GM12878 (cell line): Measurements from ENCODE around the gene ZNF473. TPM values are rescaled to one million over a fixed set of nuclear protein-coding genes. Genes with fewer than 3 reads are reported as not detected.
A peak's percentile ranks its signal among the peaks of the same experiment; 100 is the strongest.

ENCODE experiments used
- ATAC-seq: fragments of 200-7000 bp; cut with Tn5 transposase; 3 replicates; pipeline ENCODE4 v1.9.1; 2020; ENCODE audit warnings: mild to moderate bottlenecking, moderate library complexity
- BruUV-seq: library from RNA; stranded (reverse); fragments of 400-500 nt; replicated peaks from 2 replicates; lab custom pipeline; 2021; lab: Mats Ljungman, UMichigan
- CTCF ChIA-PET: fragments of 300-600 bp; sonication (Branson Sonifier 250); formaldehyde crosslinking; extraction: SDS; loops from one replicate; lab custom pipeline; 2021; ENCODE audit warnings: inconsistent platforms; lab: Yijun Ruan, JAX
- POLR2A ChIA-PET: fragments of 350-600 bp; formaldehyde crosslinking; extraction: SDS; loops from one replicate; lab custom pipeline; 2021; ENCODE audit warnings: inconsistent platforms; lab: Charles Lee
- RAD21 ChIA-PET: fragments of 300-600 bp; sonication (Branson Sonifier 250); formaldehyde crosslinking; loops from one replicate; lab custom pipeline; 2023; ENCODE audit warnings: antibody characterized with exemption; ENCODE audit not compliant: unreplicated experiment; lab: Charles Lee
- SMC1A ChIA-PET: fragments of 300-600 bp; sonication (Branson Sonifier 250); formaldehyde crosslinking; loops from one replicate; lab custom pipeline; 2023; ENCODE audit not compliant: unreplicated experiment, uncharacterized antibody; lab: Charles Lee
- DNase-seq: peaks from one replicate; pipeline ENCODE4 v3.0.0-alpha.2; 2011; ENCODE audit warnings: low read depth, low spot score
- FAIRE-seq: peaks from 3 replicates; lab custom pipeline; 2011; peaks lifted over from hg19 to GRCh38; lab: Jason Lieb, UNC
- H2AFZ ChIP-seq: 2 replicates; pipeline ENCODE4 v1.6.0; 2011; ENCODE audit warnings: low read depth, low read length, control low read depth; ENCODE audit not compliant: control insufficient read depth
- H3K27ac ChIP-seq: 2 replicates; pipeline ENCODE4 v1.5.1; 2011; ENCODE audit warnings: control low read depth; ENCODE audit not compliant: control insufficient read depth, insufficient read depth
- H3K27me3 ChIP-seq, 2 experiments: replicated peaks in 1 of 2; 2 replicates each; pipeline versions ENCODE4 v1.6.0 to v1.6.1; 2011; ENCODE audit warnings: low read length in 1 of 2; ENCODE audit not compliant: control insufficient read depth in 2 of 2, insufficient read depth in 2 of 2
- H3K36me3 ChIP-seq, 2 experiments: 2 replicates each; pipeline ENCODE4 v1.5.1; 2011; ENCODE audit warnings: low read length in 1 of 2; ENCODE audit not compliant: control insufficient read depth in 2 of 2, insufficient read depth in 2 of 2
- H3K4me1 ChIP-seq: 2 replicates; pipeline ENCODE4 v1.6.1; 2011; ENCODE audit warnings: mild to moderate bottlenecking, low read length, moderate library complexity, mixed read lengths; ENCODE audit not compliant: control insufficient read depth, insufficient read depth
- H3K4me2 ChIP-seq: 2 replicates; pipeline ENCODE4 v1.6.0; 2011; ENCODE audit warnings: control low read depth; ENCODE audit not compliant: control insufficient read depth, insufficient read depth
- H3K4me3 ChIP-seq: fragments of 200-600 bp; sonication (generic); 2 replicates; pipeline ENCODE4 v1.5.1; 2016
- H3K79me2 ChIP-seq: 2 replicates; pipeline ENCODE4 v1.6.0; 2011; ENCODE audit warnings: low read length; ENCODE audit not compliant: control insufficient read depth, insufficient read depth
- H3K9ac ChIP-seq: 2 replicates; pipeline ENCODE4 v1.8.0; 2011; ENCODE audit warnings: low read length, control low read depth, mixed read lengths; ENCODE audit not compliant: control insufficient read depth, insufficient read depth
- H3K9me3 ChIP-seq: replicated peaks from 3 replicates; pipeline ENCODE4 v1.5.1; 2011; ENCODE audit warnings: mild to moderate bottlenecking, low read length; ENCODE audit not compliant: control insufficient read depth, insufficient read depth
- H4K20me1 ChIP-seq: 2 replicates; pipeline ENCODE4 v1.6.0; 2011; ENCODE audit not compliant: control insufficient read depth, insufficient read depth
- ASH2L ChIP-seq: fragments of 300-600, 200-600 bp; sonication (generic); IDR thresholded peaks from 2 replicates; pipeline ENCODE4 v1.6.1; 2017; ENCODE audit warnings: low read depth, mild to moderate bottlenecking, borderline replicate concordance
- ATF7 ChIP-seq: fragments of 450-650 bp; IDR thresholded peaks from 2 replicates; pipeline ENCODE4 v1.6.1; 2016; ENCODE audit warnings: low read depth, mild to moderate bottlenecking
- BCL3 ChIP-seq: IDR thresholded peaks from 2 replicates; pipeline ENCODE4 v1.6.1; 2011; ENCODE audit warnings: borderline replicate concordance, low read depth, mild to moderate bottlenecking, moderate library complexity, low read length; ENCODE audit not compliant: insufficient read depth, poor library complexity, severe bottlenecking
- BHLHE40 ChIP-seq, 2 experiments: fragments of 450-650 bp in 1 of 2; IDR thresholded peaks; 2 replicates each; pipeline ENCODE4 v1.6.1; 2011 to 2017; ENCODE audit warnings: low read depth in 2 of 2, borderline replicate concordance in 1 of 2, improper control_type of control experiment in 1 of 2, low read length in 1 of 2, mild to moderate bottlenecking in 1 of 2
- CBFB ChIP-seq: IDR thresholded peaks from 2 replicates; pipeline ENCODE4 v1.6.1; 2016; ENCODE audit warnings: antibody characterized with exemption, low read depth
- EGR1 ChIP-seq, 2 experiments: IDR thresholded peaks; 1 replicate in 1 of 2; 2 replicates in 1 of 2; pipeline ENCODE4 v1.6.1; 2011 to 2012; ENCODE audit warnings: low read depth in 2 of 2, low read length in 2 of 2, borderline replicate concordance in 1 of 2, mild to moderate bottlenecking in 1 of 2, moderate library complexity in 1 of 2
- EP300 ChIP-seq, 2 experiments: fragments of 150-350 bp in 1 of 2; IDR thresholded peaks; 2 replicates each; pipeline ENCODE4 v1.6.1; 2011 to 2012; ENCODE audit warnings: low read depth in 2 of 2, low read length in 2 of 2, borderline replicate concordance in 1 of 2, improper control_type of control experiment in 1 of 2, inconsistent platforms in 1 of 2; ENCODE audit not compliant: control insufficient read depth in 1 of 2
- EZH2 ChIP-seq: IDR thresholded peaks from 2 replicates; pipeline ENCODE4 v1.6.1; 2012; ENCODE audit warnings: low read depth, mild to moderate bottlenecking, control low read depth, inconsistent platforms, low read length, borderline replicate concordance; ENCODE audit not compliant: control insufficient read depth
- HDAC2 ChIP-seq: fragments of 200-600 bp; sonication (generic); IDR thresholded peaks from 2 replicates; pipeline ENCODE4 v1.6.1; 2017
- HDGF ChIP-seq: fragments of 450-650 bp; IDR thresholded peaks from 2 replicates; pipeline ENCODE4 v1.6.1; 2016; ENCODE audit warnings: antibody characterized with exemption
- IKZF1 ChIP-seq: fragments of 450-650 bp; conservative IDR thresholded peaks from 2 replicates; pipeline ENCODE4 v1.6.1; 2017; ENCODE audit warnings: antibody characterized with exemption, mild to moderate bottlenecking
- LARP7 ChIP-seq: fragments of 450-650 bp; IDR thresholded peaks from 2 replicates; pipeline ENCODE4 v1.6.1; 2017; ENCODE audit warnings: mild to moderate bottlenecking
- NR2F1 ChIP-seq: fragments of 450-650 bp; conservative IDR thresholded peaks from 2 replicates; pipeline ENCODE4 v1.6.1; 2017; ENCODE audit warnings: mild to moderate bottlenecking
- SUPT20H ChIP-seq: IDR thresholded peaks from 2 replicates; pipeline ENCODE4 v1.6.1; 2011; ENCODE audit warnings: low read depth, mild to moderate bottlenecking, low read length, moderate library complexity, borderline replicate concordance; ENCODE audit not compliant: control insufficient read depth
- WRNIP1 ChIP-seq: IDR thresholded peaks from 2 replicates; pipeline ENCODE4 v1.6.1; 2011; ENCODE audit warnings: low read depth, low read length, improper control_type of control experiment, borderline replicate concordance
- ZNF274 ChIP-seq: IDR thresholded peaks from one replicate; pipeline ENCODE4 v1.8.0; 2011; ENCODE audit not compliant: insufficient read length, insufficient read depth
- WGBS: methylation state at CpG from one replicate; pipeline ENCODE4 v1.1.6; 2016; ENCODE audit warnings: low lambda C conversion rate; ENCODE audit not compliant: insufficient replicate concordance, insufficient coverage; ENCODE audit errors: missing lambda C conversion rate; 5-methylcytosine and 5-hydroxymethylcytosine counted together
- in situ Hi-C: fragments of 300-500 bp; cut with MboI; formaldehyde crosslinking; loops from 9 replicates; pipeline ENCODE4 v1.14.3; 2018; ENCODE audit warnings: mixed read lengths
- intact Hi-C: fragments of 100-400 bp; cut with micrococcal nuclease; formaldehyde crosslinking; loops from one replicate; pipeline ENCODE4 v1.14.2; 2022; ENCODE audit not compliant: unreplicated experiment
- polyA plus RNA-seq, 11 experiments: library from polyadenylated mRNA; depleted of rRNA in 4 of 11; unstranded in 6 of 11; stranded (reverse) in 5 of 11; fragments of >200 nt; fragmentation: Nextera tagmentation in 4 of 11; fragmentation: Illumina TruSeq in 1 of 11; extraction: Ambion mirVana in 4 of 11; extraction: Trizol in 1 of 11; gene quantifications; 1 replicate in 1 of 11; 2 replicates in 10 of 11; pipeline versions ENCODE4 v1.2.1 to v1.2.3, GENCODE V29; 2011 to 2016; ENCODE audit warnings: inconsistent platforms in 2 of 11, missing spikeins in 2 of 11, low read depth in 1 of 11
- total RNA-seq, 4 experiments: library from RNA; depleted of rRNA in 3 of 4; stranded (reverse); fragments of >200 nt in 3 of 4; fragmentation: Illumina TruSeq in 1 of 4; extraction: Trizol in 1 of 4; gene quantifications; 2 replicates each; pipeline versions ENCODE4 v1.2.1 to v1.2.3, GENCODE V29; 2013 to 2021

Gene ZNF473
- total and polyA plus RNA-seq, 10 of the 15 experiments (the other 5 are each of a cell fraction or from before 2014, with no cell fraction given): 2.3 to 14.9 (median 6.3) TPM

GRCh38 chr19:50020481-50020880, 5.3 kb upstream of the ZNF473 start:
- TF ChIP-seq WRNIP1 (no peak), ATF7 (no peak), LARP7 (no peak), EGR1 (IDR thresholded peaks at IDR 0.05; ENCODE audit: borderline replicate concordance in 1 of 2, low read depth in 2 of 2, low read length in 2 of 2) (no peak)
- TF ChIP-seq, all 136 proteins: peak for 0
- ChIA-PET POLR2A (no interaction called here), RAD21 (no interaction called here), CTCF (no interaction called here), SMC1A (no interaction called here)
- 77% methylated on average over 6 of the region's 6 CpGs for WGBS
- Histone ChIP-seq H3K4me3 (no peak overlapping the region), H3K79me2 (peaks cover 18% of the 10 kb centered on the region), H3K4me1 (peaks cover 6% of the 10 kb centered on the region), H3K27me3 (no peaks in the 10 kb centered on the region), H2AFZ (no peak overlapping the region), H3K4me2 (no peak overlapping the region), H3K9ac (no peak overlapping the region), H4K20me1 (no peaks in the 10 kb centered on the region), H3K36me3 (peaks cover 6 to 14% of the 10 kb centered on the region in 2 experiments), H3K27ac (no peak overlapping the region), H3K9me3 (no peaks in the 10 kb centered on the region; the same call in 2 of the 3 replicates)
- in situ Hi-C loops: loop anchor here (10.0 kb wide), 1 partner anchor 1084 kb away; the partner anchor contains the start of gene CTU1
- ATAC-seq (no peak), FAIRE-seq (no peak), DNase-seq (no peak)
- no TSS peak for BruUV-seq
- intact Hi-C loops: no loop called here

GRCh38 chr19:50022823-50023222, 3.0 kb upstream of the ZNF473 start:
- intact Hi-C loops: no loop called here
- Histone ChIP-seq H3K9me3 (no peaks in the 10 kb centered on the region), H3K36me3 (peaks cover 1 to 3% of the 10 kb centered on the region in 2 experiments; a peak in 3 of 4 replicates), H3K79me2 (peaks cover 34% of the 10 kb centered on the region), H3K4me3 (no peak overlapping the region), H2AFZ (no peak overlapping the region), H3K4me1 (peaks cover 16% of the 10 kb centered on the region), H4K20me1 (no peaks in the 10 kb centered on the region), H3K27me3 (no peaks in the 10 kb centered on the region), H3K4me2 (no peak overlapping the region), H3K27ac (no peak overlapping the region), H3K9ac (no peak overlapping the region)
- FAIRE-seq: no peak
- no peak for DNase-seq
- ChIA-PET CTCF (interaction anchor here (0.9 kb wide), 1 partner anchor 18 kb away, joined by 4 read pairs; no protein-coding TSS in a partner anchor), SMC1A (interaction anchor here (1.1 kb wide), 1 partner anchor 93 kb away, joined by 4 read pairs; no protein-coding TSS in a partner anchor), POLR2A (no interaction called here), RAD21 (no interaction called here)
- no TSS peak for BruUV-seq
- in situ Hi-C loops: loop anchor here (10.0 kb wide), 1 partner anchor 1082 kb away; the partner anchor contains the start of gene CTU1
- WGBS: 57% methylated on average over 7 of the region's 7 CpGs
- ATAC-seq: no peak
- TF ChIP-seq EZH2: no peak
- TF ChIP-seq CBFB: no peak
- no peak for TF ChIP-seq EP300 (IDR thresholded peaks at IDR 0.05; ENCODE audit: borderline replicate concordance in 1 of 2, control insufficient read depth in 1 of 2, low read depth in 2 of 2, low read length in 2 of 2)
- TF ChIP-seq HDGF: no peak
- TF ChIP-seq BHLHE40 (IDR thresholded peaks at IDR 0.05; ENCODE audit: borderline replicate concordance in 1 of 2, low read depth in 2 of 2, low read length in 1 of 2): peak in 1 of 2 experiments; percentile 40; a peak in 1 of 4 replicates
- no peak for TF ChIP-seq HDAC2
- no peak for TF ChIP-seq ASH2L
- TF ChIP-seq ZNF274: no peak
- TF ChIP-seq IKZF1: peak; percentile 34; the same call in 1 of the 2 replicates
- peak; percentile 38 for TF ChIP-seq BCL3
- TF ChIP-seq SUPT20H: no peak
- TF ChIP-seq NR2F1: 0 out of 2 replicates have a peak, but pooled peaks have one; percentile 15
